Endodermal cell (in vitro differentiated cells): ENCODE data around the gene PRR7. TPM values are rescaled to one million over a fixed set of nuclear protein-coding genes. Genes with fewer than 3 reads are reported as not detected.

ENCODE experiments used
- DNase-seq: peaks from one replicate; pipeline ENCODE4 v3.0.0-alpha.2; 2017
- H3K27ac ChIP-seq: 2 replicates; pipeline ENCODE4 v1.5.1; 2013; ENCODE audit warnings: mild to moderate bottlenecking, low read depth, low read length, moderate library complexity
- H3K27me3 ChIP-seq: 2 replicates; pipeline ENCODE4 v1.6.1; 2013; ENCODE audit warnings: mild to moderate bottlenecking, low read length, moderate library complexity; ENCODE audit not compliant: insufficient read depth, control insufficient read depth, poor library complexity, severe bottlenecking
- H3K36me3 ChIP-seq: 2 replicates; pipeline ENCODE4 v1.7.0; 2013; ENCODE audit warnings: mild to moderate bottlenecking, low read length, moderate library complexity; ENCODE audit not compliant: control insufficient read depth, insufficient read depth
- H3K4me1 ChIP-seq: one replicate; pipeline ENCODE4 v1.7.0; 2013; ENCODE audit warnings: low read length; ENCODE audit not compliant: control insufficient read depth, insufficient read depth
- H3K4me3 ChIP-seq: 2 replicates; pipeline ENCODE4 v1.5.1; 2013; ENCODE audit warnings: mild to moderate bottlenecking, low read length, moderate library complexity
- H3K9ac ChIP-seq: 2 replicates; pipeline ENCODE4 v1.6.1; 2013; ENCODE audit warnings: mild to moderate bottlenecking, low read length, moderate library complexity; ENCODE audit not compliant: poor library complexity, severe bottlenecking; ENCODE audit errors: extremely low read depth
- H3K9me3 ChIP-seq: 2 replicates; pipeline ENCODE4 v1.6.1; 2013; ENCODE audit warnings: mild to moderate bottlenecking, low read length, moderate library complexity; ENCODE audit not compliant: control insufficient read depth
- H3K27ac Mint-ChIP-seq: 2 replicates; pipeline ENCODE4 v1.8.0; 2020; ENCODE audit warnings: mixed read lengths
- H3K27me3 Mint-ChIP-seq: 2 replicates; pipeline ENCODE4 v1.8.0; 2021; ENCODE audit warnings: mild to moderate bottlenecking, mixed read lengths; ENCODE audit not compliant: insufficient read depth
- H3K36me3 Mint-ChIP-seq: 2 replicates; pipeline ENCODE4 v1.8.0; 2020; ENCODE audit warnings: low read depth, mixed read lengths
- H3K4me1 Mint-ChIP-seq: 2 replicates; pipeline ENCODE4 v1.8.0; 2020; ENCODE audit warnings: mixed read lengths
- H3K4me3 Mint-ChIP-seq: 2 replicates; pipeline ENCODE4 v1.8.0; 2020; ENCODE audit warnings: mild to moderate bottlenecking, moderate library complexity, mixed read lengths
- H3K9me3 Mint-ChIP-seq: 2 replicates; pipeline ENCODE4 v1.8.0; 2020; ENCODE audit warnings: mild to moderate bottlenecking, mixed read lengths
- CTCF ChIP-seq: fragments of 200-600 bp; sonication (generic); conservative IDR thresholded peaks from 2 replicates; pipeline ENCODE4 v1.5.0; 2021; ENCODE audit warnings: antibody characterized with exemption, mild to moderate bottlenecking
- WGBS, 2 experiments: methylation state at CpG; one replicate each; pipeline versions ENCODE4 v1.1.5 to v1.1.7; 2013; ENCODE audit warnings: missing lambda C conversion rate in 2 of 2, mixed read lengths in 1 of 2; ENCODE audit not compliant: insufficient coverage in 1 of 2, insufficient read length in 1 of 2; 5-methylcytosine and 5-hydroxymethylcytosine counted together
- total RNA-seq, 2 donors: library from RNA; stranded (reverse); fragmentation: NEBNext Ultra II Directional in 1 of 2; extraction: Animal tissue kit (Norgen Biotek cat#: 25700) in 1 of 2; gene quantifications; 2 replicates in 1 of 2; 3 replicates in 1 of 2; pipeline ENCODE4 v1.2.1, GENCODE V29; 2021

PRR7 gene
- total RNA-seq, 2 donors from 2014 or later, result 4.7 to 8.0 TPM

DNA sequence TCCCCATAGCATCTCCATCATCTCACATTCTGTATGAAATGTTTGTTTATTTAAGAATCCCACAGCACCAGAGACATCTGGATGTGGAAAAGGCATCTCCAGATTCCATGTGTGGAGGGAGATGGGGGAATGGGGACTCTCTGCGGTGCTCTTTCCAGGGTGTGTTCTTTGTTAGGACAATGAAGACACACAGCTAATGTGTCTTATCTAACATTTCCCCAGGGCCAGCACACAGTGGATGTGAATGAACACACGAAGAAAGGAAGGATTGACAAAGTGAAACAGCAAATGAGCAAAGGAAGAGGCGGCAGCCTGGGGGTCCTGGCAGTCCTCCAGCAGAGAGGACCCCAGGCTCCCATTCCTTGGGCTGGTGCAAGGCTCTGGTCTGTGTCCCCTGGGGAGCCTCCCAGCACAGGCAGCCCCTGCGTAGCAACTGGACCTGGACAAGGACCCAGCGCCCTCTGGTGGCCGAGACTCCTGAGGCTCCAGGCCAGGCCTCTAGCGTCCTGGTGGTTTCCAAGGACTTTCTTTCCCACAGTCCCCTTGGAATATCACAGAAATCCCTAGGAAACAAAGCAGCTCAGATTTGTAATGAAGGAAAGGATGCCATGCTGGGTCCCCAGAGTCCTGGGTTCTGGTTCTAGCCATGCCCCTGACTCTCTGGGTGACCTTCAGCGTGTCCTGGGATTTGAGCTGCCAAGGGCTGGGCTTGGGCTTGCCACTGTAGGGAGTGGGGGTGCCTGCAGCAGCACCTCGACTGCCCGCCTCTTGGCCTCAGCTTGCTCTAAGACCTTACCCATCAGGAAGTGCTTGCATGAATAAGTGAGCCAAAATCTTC, 54.3 kb downstream of the PRR7 start:
- Mint-ChIP-seq H3K4me3 (no peak overlapping the region), H3K9me3 (no peaks in the 10 kb centered on the region), H3K36me3 (peaks cover 2% of the 10 kb centered on the region), H3K4me1 (peaks cover 14% of the 10 kb centered on the region), H3K27me3 (peaks cover 30% of the 10 kb centered on the region), H3K27ac (peak overlapping the region; percentile 35)
- Histone ChIP-seq H3K4me1 (peaks cover 2% of the 10 kb centered on the region), H3K9ac (no peak overlapping the region), H3K27me3 (peaks cover 14% of the 10 kb centered on the region), H3K36me3 (peaks cover 2% of the 10 kb centered on the region), H3K27ac (no peak overlapping the region), H3K9me3 (no peaks in the 10 kb centered on the region), H3K4me3 (no peak overlapping the region)
- peak; percentile 99 for TF ChIP-seq CTCF
- peak; percentile 98 for DNase-seq
- WGBS, 2 experiments, result 33 to 71% methylated on average over 3 to 10 of the region's 10 CpGs

DNA sequence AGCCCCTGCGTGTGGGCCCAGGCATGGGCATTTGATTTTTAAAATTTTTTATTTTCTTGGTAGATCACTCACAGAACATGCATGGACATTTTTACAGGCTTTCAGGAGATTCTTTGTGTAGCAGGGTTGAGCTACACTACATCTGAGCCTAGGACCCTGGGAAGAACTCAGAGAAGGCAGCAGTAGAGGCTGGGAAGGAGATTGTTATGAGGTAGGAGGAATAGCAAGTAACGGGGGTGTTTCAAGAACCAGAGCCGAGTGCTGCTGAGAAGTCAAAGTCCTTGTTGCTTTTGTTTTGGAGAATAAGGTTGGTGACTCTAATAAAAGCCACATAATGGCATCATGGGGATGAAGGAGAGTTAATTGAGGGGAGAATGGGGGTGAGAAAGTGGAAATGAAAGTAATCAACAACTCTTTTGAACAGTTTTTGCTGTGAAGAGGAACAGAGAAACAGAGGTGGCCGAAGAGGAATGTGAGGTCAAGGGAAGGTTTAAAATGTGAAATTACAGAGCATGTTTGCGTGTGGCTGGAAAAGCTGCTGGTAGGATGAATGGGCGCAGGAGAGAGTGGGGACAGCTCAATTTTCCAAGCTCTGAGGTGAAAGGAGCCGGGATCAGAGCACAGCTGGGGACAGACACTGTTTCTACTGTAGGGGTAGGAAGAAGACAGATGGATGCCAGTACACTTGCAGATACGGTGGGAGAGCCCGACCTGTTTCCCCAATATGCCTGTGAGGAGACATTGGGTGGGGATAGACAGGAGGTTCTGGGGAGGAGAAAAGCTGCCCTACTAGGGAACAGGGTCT, 55.5 kb downstream of the PRR7 start:
- no peak for DNase-seq
- H3K9me3 Mint-ChIP-seq, result no peaks in the 10 kb centered on the region
- Histone ChIP-seq H3K27ac (no peak overlapping the region), H3K36me3 (no peaks in the 10 kb centered on the region), H3K4me3 (no peak overlapping the region), H3K27me3 (peaks cover 14% of the 10 kb centered on the region), H3K4me1 (no peaks in the 10 kb centered on the region), H3K9me3 (no peaks in the 10 kb centered on the region), H3K9ac (no peak overlapping the region)
- WGBS, 2 experiments, result 69 to 75% methylated on average over 9 of the region's 9 CpGs
- H3K4me3 Mint-ChIP-seq, result no peak overlapping the region
- peaks cover 10% of the 10 kb centered on the region for H3K4me1 Mint-ChIP-seq
- H3K27me3 Mint-ChIP-seq, result peaks cover 30% of the 10 kb centered on the region
- peaks cover 2% of the 10 kb centered on the region for H3K36me3 Mint-ChIP-seq
- TF ChIP-seq CTCF, result no peak
- H3K27ac Mint-ChIP-seq, result no peak overlapping the region

DNA sequence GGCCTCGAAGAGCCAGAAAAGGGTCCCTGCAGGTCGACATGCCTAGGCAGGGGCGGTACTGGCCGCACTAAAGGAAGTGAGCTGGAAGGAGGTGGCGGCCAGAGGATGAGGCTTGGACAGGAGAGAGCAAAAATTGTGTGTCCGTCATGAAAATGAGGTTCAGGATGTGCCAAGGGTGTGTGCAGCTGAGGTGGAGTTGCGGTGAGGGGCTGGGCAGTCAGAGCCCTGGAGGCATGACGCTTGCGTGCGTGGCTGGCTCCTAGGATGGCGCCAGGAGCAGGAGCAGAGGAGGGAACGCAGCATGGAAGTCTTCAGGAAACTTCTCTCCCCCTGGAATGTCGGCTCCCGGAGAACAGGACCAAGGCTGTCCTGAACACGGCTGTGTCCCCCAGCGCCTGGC, 56.3 kb downstream of the PRR7 start:
- H3K27ac ChIP-seq, result no peak overlapping the region
- Mint-ChIP-seq H3K4me1 (peaks cover 8% of the 10 kb centered on the region), H3K27ac (no peak overlapping the region), H3K27me3 (peaks cover 28% of the 10 kb centered on the region), H3K9me3 (no peaks in the 10 kb centered on the region), H3K4me3 (no peak overlapping the region), H3K36me3 (peaks cover 10% of the 10 kb centered on the region)
- no peak overlapping the region for H3K9ac ChIP-seq
- no peaks in the 10 kb centered on the region for H3K9me3 ChIP-seq
- H3K4me3 ChIP-seq, result no peak overlapping the region
- peaks cover 14% of the 10 kb centered on the region for H3K27me3 ChIP-seq
- H3K4me1 ChIP-seq, result no peaks in the 10 kb centered on the region
- TF ChIP-seq CTCF, result no peak
- DNase-seq, result no peak
- peaks cover 5% of the 10 kb centered on the region for H3K36me3 ChIP-seq
- 84 to 88% methylated on average over 14 to 16 of the region's 16 CpGs for WGBS, 2 experiments
